ENCODE measurements around the gene AIRE.
"Not testable (repeated sequence)": the region's sequence is repeated elsewhere in the genome, so short reads cannot be mapped to it uniquely, and the experiment has no call there.

AIRE gene

DNA sequence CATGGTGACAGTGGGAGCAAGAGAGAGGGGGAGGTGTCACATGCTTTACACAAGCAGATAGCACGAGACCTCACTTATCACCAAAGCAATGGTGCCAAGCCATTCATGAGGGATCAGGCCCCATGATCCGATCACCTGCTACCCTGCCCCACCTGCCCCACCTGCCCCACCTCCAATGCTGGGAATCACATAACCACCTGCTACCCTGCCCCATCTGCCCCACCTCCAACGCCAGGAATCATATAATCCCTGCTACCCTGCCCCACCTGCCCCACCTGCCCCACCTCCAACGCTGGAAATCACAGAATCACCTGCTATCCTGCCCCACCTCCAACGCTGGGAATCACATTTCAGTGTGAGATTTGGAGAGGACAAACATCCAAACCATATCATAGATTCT, 10.6 kb upstream of the AIRE start:
- TF ChIP-seq, protein P1, sequence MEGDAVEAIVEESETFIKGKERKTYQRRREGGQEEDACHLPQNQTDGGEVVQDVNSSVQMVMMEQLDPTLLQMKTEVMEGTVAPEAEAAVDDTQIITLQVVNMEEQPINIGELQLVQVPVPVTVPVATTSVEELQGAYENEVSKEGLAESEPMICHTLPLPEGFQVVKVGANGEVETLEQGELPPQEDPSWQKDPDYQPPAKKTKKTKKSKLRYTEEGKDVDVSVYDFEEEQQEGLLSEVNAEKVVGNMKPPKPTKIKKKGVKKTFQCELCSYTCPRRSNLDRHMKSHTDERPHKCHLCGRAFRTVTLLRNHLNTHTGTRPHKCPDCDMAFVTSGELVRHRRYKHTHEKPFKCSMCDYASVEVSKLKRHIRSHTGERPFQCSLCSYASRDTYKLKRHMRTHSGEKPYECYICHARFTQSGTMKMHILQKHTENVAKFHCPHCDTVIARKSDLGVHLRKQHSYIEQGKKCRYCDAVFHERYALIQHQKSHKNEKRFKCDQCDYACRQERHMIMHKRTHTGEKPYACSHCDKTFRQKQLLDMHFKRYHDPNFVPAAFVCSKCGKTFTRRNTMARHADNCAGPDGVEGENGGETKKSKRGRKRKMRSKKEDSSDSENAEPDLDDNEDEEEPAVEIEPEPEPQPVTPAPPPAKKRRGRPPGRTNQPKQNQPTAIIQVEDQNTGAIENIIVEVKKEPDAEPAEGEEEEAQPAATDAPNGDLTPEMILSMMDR (IDR thresholded peaks at IDR 0.05; ENCODE audit: low read depth, low read length), result no peak
- H3K4me3 ChIP-seq (ENCODE audit: low read depth, low read length), result no peak overlapping the region

DNA sequence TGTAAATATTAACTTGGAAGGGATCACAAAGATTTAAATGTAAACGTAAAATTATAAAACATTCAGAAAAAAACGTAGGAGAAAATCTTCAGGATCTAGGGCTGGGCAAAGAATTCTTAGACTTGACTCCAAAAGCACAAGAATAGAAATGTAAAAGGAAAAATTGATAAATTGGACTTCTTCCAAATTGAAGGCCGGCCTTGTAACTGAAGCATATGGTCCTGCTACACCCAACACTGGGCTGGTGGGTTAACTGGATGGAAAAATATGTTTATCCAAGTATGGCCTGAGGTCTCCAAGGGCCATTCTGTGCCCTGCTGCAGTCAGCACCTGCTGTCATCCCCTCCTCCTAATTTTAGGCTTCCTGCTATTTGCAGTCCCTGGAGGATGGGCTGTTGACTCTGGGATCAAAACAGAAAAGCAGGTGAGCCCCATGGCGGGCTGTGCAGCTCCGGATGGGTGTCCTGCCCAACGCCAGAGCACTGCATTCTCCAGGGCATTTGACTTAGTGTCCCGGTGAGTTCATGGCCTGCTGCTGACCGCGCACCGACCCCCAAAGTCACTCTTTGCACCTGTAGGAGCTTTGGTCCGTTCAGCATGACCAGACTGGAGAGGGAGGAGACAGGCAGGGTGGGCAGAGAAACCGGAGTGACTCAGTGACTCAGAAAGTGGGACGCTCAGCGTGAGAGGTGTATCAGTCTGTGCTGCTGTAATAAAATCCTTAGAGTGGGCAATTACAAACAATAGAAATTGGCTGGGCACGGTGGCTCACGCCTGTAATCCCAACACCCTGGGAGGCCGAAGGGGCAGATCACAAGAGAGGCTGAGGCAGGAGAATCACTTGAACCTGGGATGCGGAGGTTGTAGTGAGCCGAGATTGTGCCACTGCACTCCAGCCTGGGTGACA, 6.1 kb upstream of the AIRE start:
- no peak overlapping the region for H3K4me3 ChIP-seq (ENCODE audit: low read depth, low read length)
- TF ChIP-seq, protein P1 (IDR thresholded peaks at IDR 0.05; ENCODE audit: low read depth, low read length), result no peak

DNA sequence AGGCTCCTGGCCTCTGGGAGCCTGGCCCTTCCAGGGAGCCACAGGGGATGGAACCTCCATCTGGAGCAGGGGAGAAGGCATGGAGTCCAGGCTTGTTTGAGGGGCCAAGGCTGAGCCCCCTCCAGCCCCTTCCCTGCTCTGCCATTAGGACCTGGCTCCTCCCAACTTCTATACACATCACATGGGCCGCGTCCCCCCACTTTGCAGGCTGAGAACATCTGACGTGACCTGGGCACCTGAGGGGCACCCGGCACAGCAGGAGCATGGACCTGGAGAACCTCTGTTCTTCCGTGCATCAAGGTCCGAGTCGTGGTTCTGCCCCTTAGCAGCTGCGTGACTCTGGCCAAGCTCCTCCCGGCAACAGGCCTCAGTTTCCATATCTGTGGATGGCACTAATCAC, 3.9 kb upstream of the AIRE start:
- H3K4me3 ChIP-seq (ENCODE audit: low read depth, low read length), result no peak overlapping the region
- TF ChIP-seq, protein P1 (IDR thresholded peaks at IDR 0.05; ENCODE audit: low read depth, low read length), result no peak

DNA sequence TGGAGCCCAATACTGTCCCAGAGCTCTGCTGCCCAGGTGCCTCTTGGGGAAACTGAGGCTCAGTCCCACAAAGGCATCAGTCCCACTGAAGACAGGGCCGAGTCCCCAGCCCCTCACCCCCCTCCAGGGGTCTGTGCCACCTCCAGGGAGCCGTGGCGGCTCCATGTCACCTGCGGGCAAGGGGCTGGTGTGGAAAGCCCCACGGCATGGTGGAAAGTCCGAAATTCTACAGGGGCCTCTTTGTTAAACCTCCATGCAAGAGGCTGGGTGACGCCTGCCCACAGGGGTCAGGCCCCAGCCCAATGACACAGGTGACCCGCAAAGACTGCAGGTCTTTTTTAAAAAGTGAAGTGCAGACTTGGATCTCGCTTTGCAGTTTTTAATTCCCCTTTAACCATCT, 3.3 kb upstream of the AIRE start:
- TF ChIP-seq, protein P1 (IDR thresholded peaks at IDR 0.05; ENCODE audit: low read depth, low read length), result no peak
- H3K4me3 ChIP-seq (ENCODE audit: low read depth, low read length), result no peak overlapping the region

DNA sequence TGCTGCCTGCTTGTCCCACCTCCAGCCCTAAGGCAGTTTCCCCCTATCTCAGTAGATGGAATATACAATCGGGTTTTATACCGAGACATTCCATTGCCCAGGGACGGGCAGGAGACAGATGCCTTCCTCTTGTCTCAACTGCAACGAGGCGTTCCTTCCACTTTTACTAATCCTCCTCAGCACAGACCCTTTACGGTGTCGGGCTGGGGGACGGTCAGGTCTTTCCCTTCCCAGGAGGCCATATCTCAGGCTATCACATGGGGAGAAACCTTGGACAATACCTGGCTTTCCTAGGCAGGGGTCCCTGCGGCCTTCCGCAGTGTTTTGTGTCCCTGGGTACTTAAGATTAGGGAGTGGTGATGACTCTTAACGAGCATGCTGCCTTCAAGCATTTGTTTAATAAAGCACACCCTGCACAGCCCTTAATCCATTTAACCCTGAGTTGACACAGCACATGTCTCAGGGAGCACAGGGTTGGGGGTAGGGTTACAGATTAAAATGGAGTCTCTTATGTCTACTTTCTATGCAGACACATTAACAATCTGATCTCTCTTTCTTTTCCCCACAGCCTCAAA, 2.4 kb upstream of the AIRE start:
- not testable (repeated sequence) for H3K4me3 ChIP-seq (ENCODE audit: low read depth, low read length)

DNA sequence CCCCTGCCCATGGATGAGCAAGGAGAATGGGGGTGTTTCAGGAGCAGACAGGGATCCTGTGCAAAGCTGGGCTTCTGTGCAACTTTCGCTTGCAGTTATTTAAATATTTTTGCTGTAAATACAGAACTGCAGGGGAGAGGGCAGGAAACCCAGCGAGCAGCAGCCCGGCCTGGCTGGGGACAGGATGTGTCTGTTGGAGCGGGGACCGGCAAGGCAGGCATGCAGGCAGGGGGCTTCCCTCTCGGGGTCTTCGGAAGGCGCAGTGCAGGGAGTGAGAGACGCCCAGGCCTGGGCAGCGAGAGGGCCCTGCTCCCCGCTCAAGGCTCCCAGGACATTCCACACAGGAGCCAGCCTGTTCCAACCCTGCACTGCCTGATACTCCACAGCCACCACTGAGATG, 1.7 kb upstream of the AIRE start:
- no peak overlapping the region for H3K4me3 ChIP-seq (ENCODE audit: low read depth, low read length)
- TF ChIP-seq, protein P1 (IDR thresholded peaks at IDR 0.05; ENCODE audit: low read depth, low read length), result no peak

DNA sequence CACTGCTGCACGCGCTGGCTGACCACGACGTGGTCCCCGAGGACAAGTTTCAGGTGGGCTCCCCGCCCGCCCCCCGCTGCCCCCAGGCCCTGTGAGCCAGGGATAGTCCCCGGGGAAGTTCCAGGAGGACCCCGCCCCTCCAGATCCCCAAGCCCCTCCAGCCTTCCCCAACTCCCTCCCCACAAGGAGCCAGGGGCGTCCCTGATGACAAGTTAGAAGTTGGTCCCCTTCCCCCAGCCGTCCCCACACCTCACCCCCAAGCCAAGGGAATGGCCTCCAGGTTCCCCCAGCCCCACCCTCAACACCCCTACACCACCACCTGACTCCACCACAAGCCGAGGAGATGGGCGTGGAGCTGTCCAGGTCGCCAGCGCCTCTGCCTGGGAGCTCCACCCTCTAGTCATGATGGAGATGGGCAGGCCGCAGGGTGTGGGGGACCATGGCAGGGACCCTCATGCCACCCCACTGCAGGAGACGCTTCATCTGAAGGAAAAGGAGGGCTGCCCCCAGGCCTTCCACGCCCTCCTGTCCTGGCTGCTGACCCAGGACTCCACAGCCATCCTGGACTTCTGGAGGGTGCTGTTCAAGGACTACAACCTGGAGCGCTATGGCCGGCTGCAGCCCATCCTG, 525 bp downstream of the AIRE start:
- H3K4me3 ChIP-seq (ENCODE audit: low read depth, low read length), result no peak overlapping the region
- TF ChIP-seq, protein P1 (IDR thresholded peaks at IDR 0.05; ENCODE audit: low read depth, low read length), result no peak

Data from WI38 (cell line).